Motor neuron (in vitro differentiated cells): ENCODE results near the gene CRY2. TPM values are rescaled to one million over a fixed set of nuclear protein-coding genes. Genes with fewer than 3 reads are reported as not detected.
"Not testable (repeated sequence)": the region's sequence is repeated elsewhere in the genome, so short reads cannot be mapped to it uniquely, and the experiment has no call there.

Experiments
- ATAC-seq, 8 experiments: fragments of 200-7000 bp; cut with Tn5 transposase; replicated peaks in 6 of 8; 2 replicates each; pipeline ENCODE4 v1.8.0; 2021; ENCODE audit warnings: mild to moderate bottlenecking in 8 of 8, moderate library complexity in 8 of 8
- H3K27ac ChIP-seq, 2 donors: fragments of 250-450 bp; sonication (Bioruptor Pico); 2 replicates each; pipeline ENCODE4 v1.9.0; 2021; ENCODE audit warnings: antibody characterized with exemption in 2 of 2, mild to moderate bottlenecking in 2 of 2, moderate library complexity in 1 of 2
- H3K4me1 ChIP-seq, 2 donors: fragments of 250-450 bp; sonication (Bioruptor Pico); replicated peaks in 1 of 2; 2 replicates each; pipeline ENCODE4 v1.6.1; 2021; ENCODE audit warnings: antibody characterized with exemption in 2 of 2, mild to moderate bottlenecking in 2 of 2, moderate library complexity in 1 of 2
- H3K4me3 ChIP-seq, 5 donors: fragments of 250-450 bp; sonication (Bioruptor Pico); 2 replicates each; pipeline ENCODE4 v1.9.0; 2021; ENCODE audit warnings: antibody characterized with exemption in 5 of 5, mild to moderate bottlenecking in 5 of 5, moderate library complexity in 4 of 5
- WGBS, 10 experiments: fragments of 450-650 bp; shearing (Covaris generic); methylation state at CpG; one replicate each; pipeline ENCODE4 v1.0.0; 2022; 5-methylcytosine and 5-hydroxymethylcytosine counted together
- in situ Hi-C, 9 experiments: fragments of 400-800 bp; cut with MboI; loops; one replicate each; pipeline ENCODE4 v1.15.0; 2021; ENCODE audit warnings: low sequenced_read_pairs in 9 of 9, low pct_unique_long_range_greater_than_20kb in 2 of 9; ENCODE audit not compliant: unreplicated experiment in 9 of 9
- total RNA-seq, 8 experiments: library from RNA; unstranded; fragments of 300-600 nt; gene quantifications; 2 replicates each; pipeline versions ENCODE4 v1.2.3 to v1.2.4, GENCODE V29; 2022

The CRY2 gene
- total RNA-seq, 8 experiments from 2014 or later: 11.3 to 35.7 (median 22.3) TPM

GRCh38 chr11:45890886-45891550 is 43.7 kb downstream of the CRY2 start:
- H3K27ac ChIP-seq: no peak overlapping the region
- peaks cover 12 to 17% of the 10 kb centered on the region in 2 donors for H3K4me1 ChIP-seq
- ATAC-seq: peak in 1 of 8 experiments; percentile 49
- 69 to 100% (median 83%) methylated on average over 1 to 4 of the region's 9 CpGs; no CpG with 5 or more reads in 5 of the 10 experiments for WGBS, 10 experiments
- H3K4me3 ChIP-seq: no peak overlapping the region
- in situ Hi-C loops: loop anchor here in 1 of 9 experiments (25.0 kb wide), 1 partner anchor 421 kb away; no protein-coding TSS in a partner anchor

- Histone ChIP-seq H3K27ac (no peak overlapping the region), H3K4me1 (peaks cover 17 to 21% of the 10 kb centered on the region in 2 donors), H3K4me3 (no peak overlapping the region)
- 0 to 80% (median 55%) methylated on average over 1 to 2 of the region's 5 CpGs; no CpG with 5 or more reads in 5 of the 10 experiments for WGBS, 10 experiments
- in situ Hi-C loops: loop anchor here in 1 of 9 experiments (25.0 kb wide), 1 partner anchor 419 kb away; no protein-coding TSS in a partner anchor
- no peak for ATAC-seq
These were observed 45.6 kb downstream of the CRY2 start for GRCh38 chr11:45892856-45893255.

GRCh38 chr11:45894555-45895247 is 47.4 kb downstream of the CRY2 start:
- Histone ChIP-seq H3K4me1 (peaks cover 27 to 32% of the 10 kb centered on the region in 2 donors), H3K4me3 (no peak overlapping the region), H3K27ac (peak overlapping the region in 1 of 2 donors; percentile 2)
- in situ Hi-C loops: loop anchor here in 1 of 9 experiments (25.0 kb wide), 1 partner anchor 418 kb away; no protein-coding TSS in a partner anchor
- ATAC-seq: peak in 4 of 8 experiments; percentile 0 to 23 (median 9)
- 60 to 100% (median 100%) methylated on average over 1 to 2 of the region's 6 CpGs; no CpG with 5 or more reads in 7 of the 10 experiments for WGBS, 10 experiments

- in situ Hi-C loops: loop anchor here in 1 of 9 experiments (25.0 kb wide), 1 partner anchor 417 kb away; no protein-coding TSS in a partner anchor
- 83 to 100% (median 90%) methylated on average over 1 to 3 of the region's 8 CpGs; no CpG with 5 or more reads in 5 of the 10 experiments for WGBS, 10 experiments
- Histone ChIP-seq H3K4me1 (peaks cover 27 to 32% of the 10 kb centered on the region in 2 donors), H3K27ac (peak overlapping the region; percentile 72 to 81), H3K4me3 (peak overlapping the region in 4 of 5 donors; percentile 29 to 41 (median 34))
- ATAC-seq: no peak
These were observed 48.4 kb downstream of the CRY2 start for GRCh38 chr11:45895553-45896259.

- peak overlapping the region; percentile 29 to 41 (median 34) for H3K4me3 ChIP-seq
- no CpG with 5 or more reads among the region's 19 CpGs for WGBS, 10 experiments
These were observed 49.2 kb downstream of the CRY2 start for GRCh38 chr11:45896422-45896984.

GRCh38 chr11:45897556-45897955 is 50.3 kb downstream of the CRY2 start:
- H3K27ac ChIP-seq: no peak overlapping the region

More at GRCh38 chr11:45896422-45896984, 49.2 kb downstream of the CRY2 start:
- Histone ChIP-seq H3K27ac (peak overlapping the region; percentile 72 to 81), H3K4me1 (peaks cover 34 to 37% of the 10 kb centered on the region in 2 donors)
- peak in 7 of 8 experiments; percentile 2 to 31 (median 17) for ATAC-seq
- in situ Hi-C loops: loop anchor here in 1 of 9 experiments (25.0 kb wide), 1 partner anchor 416 kb away; no protein-coding TSS in a partner anchor

GRCh38 chr11:45899086-45899447 is 51.8 kb downstream of the CRY2 start:
- no peak for ATAC-seq
- Histone ChIP-seq H3K4me3 (peak overlapping the region; percentile 34 to 72 (median 48)), H3K27ac (peak overlapping the region; percentile 80 to 81), H3K4me1 (peaks cover 30 to 38% of the 10 kb centered on the region in 2 donors)
- in situ Hi-C loops: loop anchor here in 1 of 9 experiments (25.0 kb wide), 1 partner anchor 413 kb away; no protein-coding TSS in a partner anchor
- WGBS, 10 experiments: 0% methylated on average over 1 of the region's 3 CpGs; no CpG with 5 or more reads in 9 of the 10 experiments

More at GRCh38 chr11:45897556-45897955, 50.3 kb downstream of the CRY2 start:
- Histone ChIP-seq H3K4me1 (peaks cover 38 to 39% of the 10 kb centered on the region in 2 donors), H3K4me3 (no peak overlapping the region)
- no peak for ATAC-seq
- 81 to 100% (median 100%) methylated on average over 1 to 5 of the region's 6 CpGs; no CpG with 5 or more reads in 7 of the 10 experiments for WGBS, 10 experiments
- in situ Hi-C loops: loop anchor here in 1 of 9 experiments (25.0 kb wide), 1 partner anchor 415 kb away; no protein-coding TSS in a partner anchor

- ATAC-seq: peak; percentile 87 to 95 (median 91)
- peak overlapping the region; percentile 34 to 72 (median 48) for H3K4me3 ChIP-seq
- peaks cover 30 to 38% of the 10 kb centered on the region in 2 donors for H3K4me1 ChIP-seq
- 0% methylated on average over 2 of the region's 62 CpGs; no CpG with 5 or more reads in 9 of the 10 experiments for WGBS, 10 experiments
- in situ Hi-C loops: loop anchor here in 1 of 9 experiments (25.0 kb wide), 1 partner anchor 413 kb away; no protein-coding TSS in a partner anchor
- peak overlapping the region; percentile 80 to 81 for H3K27ac ChIP-seq
These were observed 52.3 kb downstream of the CRY2 start for GRCh38 chr11:45899448-45900174.

GRCh38 chr11:45900175-45900800 is 53.0 kb downstream of the CRY2 start:
- peak overlapping the region; percentile 34 to 72 (median 48) for H3K4me3 ChIP-seq
- WGBS, 10 experiments: 0 to 6% (median 0%) methylated on average over 1 to 5 of the region's 59 CpGs; no CpG with 5 or more reads in 6 of the 10 experiments
- ATAC-seq: peak in 6 of 8 experiments; percentile 0 to 31 (median 1)
- H3K27ac ChIP-seq: peak overlapping the region; percentile 80 to 81
- H3K4me1 ChIP-seq: peaks cover 29 to 38% of the 10 kb centered on the region in 2 donors
- in situ Hi-C loops: not testable (repeated sequence)

GRCh38 chr11:45900916-45901617 is 53.8 kb downstream of the CRY2 start:
- H3K27ac ChIP-seq: no peak overlapping the region
- H3K4me3 ChIP-seq: peak overlapping the region; percentile 34 to 72 (median 48)
- in situ Hi-C loops: no loop called here
- no peak for ATAC-seq
- peaks cover 22 to 32% of the 10 kb centered on the region in 2 donors for H3K4me1 ChIP-seq
- 0 to 40% (median 14%) methylated on average over 1 to 2 of the region's 8 CpGs; no CpG with 5 or more reads in 7 of the 10 experiments for WGBS, 10 experiments
